H9 (cell line): ENCODE data around the gene UPK1A. TPM values are rescaled to one million over a fixed set of nuclear protein-coding genes. Genes with fewer than 3 reads are reported as not detected.

Experiments used
- DNase-seq: peaks from one replicate; pipeline ENCODE4 v3.0.0-alpha.2; 2017
- H2AFZ ChIP-seq: one replicate; pipeline ENCODE4 v1.6.1; 2013; ENCODE audit warnings: mild to moderate bottlenecking, low read length, control low read depth, moderate library complexity
- H2AK5ac ChIP-seq: 2 replicates; pipeline ENCODE4 v1.6.1; 2013; ENCODE audit warnings: low read length, control low read depth, mixed read lengths; ENCODE audit not compliant: insufficient read length
- H2BK120ac ChIP-seq: one replicate; pipeline ENCODE4 v1.6.1; 2013; ENCODE audit warnings: low read depth, mild to moderate bottlenecking, low read length, control low read depth, inconsistent platforms; ENCODE audit not compliant: poor library complexity, severe bottlenecking
- H2BK12ac ChIP-seq: 2 replicates; pipeline ENCODE4 v1.6.1; 2013; ENCODE audit warnings: low read length, control low read depth, mixed read lengths, low read depth; ENCODE audit not compliant: insufficient read length
- H2BK15ac ChIP-seq: 2 replicates; pipeline ENCODE4 v1.6.1; 2013; ENCODE audit warnings: low read depth, low read length, control low read depth
- H2BK20ac ChIP-seq: one replicate; pipeline ENCODE4 v1.6.1; 2013; ENCODE audit warnings: low read depth, mild to moderate bottlenecking, low read length, control low read depth, inconsistent platforms; ENCODE audit not compliant: poor library complexity, severe bottlenecking
- H2BK5ac ChIP-seq: 2 replicates; pipeline ENCODE4 v1.6.1; 2013; ENCODE audit warnings: low read length, control low read depth, mixed read lengths; ENCODE audit not compliant: insufficient read length
- H3K14ac ChIP-seq: 2 replicates; pipeline ENCODE4 v1.6.1; 2013; ENCODE audit warnings: low read length, control low read depth; ENCODE audit not compliant: insufficient read depth
- H3K18ac ChIP-seq: 2 replicates; pipeline ENCODE4 v1.6.1; 2013; ENCODE audit warnings: low read depth, mild to moderate bottlenecking, mixed read lengths, low read length, control low read depth; ENCODE audit not compliant: insufficient read length
- H3K23ac ChIP-seq: 2 replicates; pipeline ENCODE4 v1.6.1; 2013; ENCODE audit warnings: low read length, control low read depth, mixed read lengths, low read depth; ENCODE audit not compliant: insufficient read length
- H3K23me2 ChIP-seq: 2 replicates; pipeline ENCODE4 v1.6.1; 2013; ENCODE audit warnings: low read depth, mild to moderate bottlenecking, mixed read lengths, low read length, control low read depth; ENCODE audit not compliant: insufficient read length, poor library complexity, severe bottlenecking
- H3K27ac ChIP-seq: 2 replicates; pipeline ENCODE4 v1.5.1; 2013; ENCODE audit warnings: low read length, control low read depth, mixed read lengths, low read depth; ENCODE audit not compliant: insufficient read length
- H3K27me3 ChIP-seq: 2 replicates; pipeline ENCODE4 v1.6.1; 2013; ENCODE audit warnings: low read length, control low read depth, inconsistent platforms; ENCODE audit not compliant: insufficient read depth
- H3K4ac ChIP-seq: 2 replicates; pipeline ENCODE4 v1.6.1; 2013; ENCODE audit warnings: low read depth, mild to moderate bottlenecking, control low read depth, inconsistent platforms, low read length, moderate library complexity
- H3K4me1 ChIP-seq: 2 replicates; pipeline ENCODE4 v1.6.1; 2013; ENCODE audit warnings: low read length, control low read depth, inconsistent platforms; ENCODE audit not compliant: insufficient read depth
- H3K4me2 ChIP-seq: 2 replicates; pipeline ENCODE4 v1.6.1; 2013; ENCODE audit warnings: low read length, control low read depth, mixed read lengths; ENCODE audit not compliant: insufficient read length, insufficient read depth
- H3K56ac ChIP-seq: 2 replicates; pipeline ENCODE4 v1.6.1; 2013; ENCODE audit warnings: low read depth, mild to moderate bottlenecking, mixed read lengths, low read length, control low read depth; ENCODE audit not compliant: insufficient read length
- H3K79me1 ChIP-seq: 2 replicates; pipeline ENCODE4 v1.6.1; 2013; ENCODE audit warnings: low read depth, mild to moderate bottlenecking, moderate library complexity, low read length, control low read depth, inconsistent platforms; ENCODE audit not compliant: insufficient read depth, poor library complexity, severe bottlenecking
- H3K79me2 ChIP-seq: 2 replicates; pipeline ENCODE4 v1.6.1; 2013; ENCODE audit warnings: low read length, control low read depth, inconsistent platforms; ENCODE audit not compliant: insufficient read depth
- H3K9ac ChIP-seq: 2 replicates; pipeline ENCODE4 v1.6.1; 2013; ENCODE audit warnings: low read length, control low read depth, mixed read lengths; ENCODE audit not compliant: insufficient read length; ENCODE audit errors: extremely low read depth
- H3K9me3 ChIP-seq: one replicate; pipeline ENCODE4 v1.6.1; 2013; ENCODE audit warnings: low read depth, low read length, inconsistent platforms; ENCODE audit not compliant: control insufficient read depth
- H3T11ph ChIP-seq: one replicate; pipeline ENCODE4 v1.6.1; 2013; ENCODE audit warnings: mild to moderate bottlenecking, low read length, control low read depth, inconsistent platforms
- H4K20me1 ChIP-seq: one replicate; pipeline ENCODE4 v1.6.1; 2013; ENCODE audit not compliant: control insufficient read depth, insufficient read length, insufficient read depth
- H4K5ac ChIP-seq: 2 replicates; pipeline ENCODE4 v1.6.1; 2013; ENCODE audit warnings: low read depth, mild to moderate bottlenecking, mixed read lengths, low read length, control low read depth; ENCODE audit not compliant: insufficient read length
- H4K8ac ChIP-seq: replicated peaks from 2 replicates; pipeline ENCODE4 v1.6.1; 2013; ENCODE audit warnings: low read length, control low read depth, mixed read lengths, low read depth; ENCODE audit not compliant: insufficient read length
- H4K91ac ChIP-seq: 2 replicates; pipeline ENCODE4 v1.6.1; 2013; ENCODE audit warnings: low read depth, mild to moderate bottlenecking, moderate library complexity, mixed read lengths, low read length, control low read depth; ENCODE audit not compliant: insufficient read length
- H3K27ac Mint-ChIP-seq, 3 experiments: 2 replicates in 2 of 3; 3 replicates in 1 of 3; pipeline ENCODE4 v1.8.0; 2020 to 2021; ENCODE audit warnings: mixed read lengths in 3 of 3, mild to moderate bottlenecking in 1 of 3, moderate library complexity in 1 of 3
- H3K27me3 Mint-ChIP-seq: 2 replicates; pipeline ENCODE4 v1.8.0; 2021; ENCODE audit warnings: low read depth, mild to moderate bottlenecking, moderate library complexity, mixed read lengths
- H3K36me3 Mint-ChIP-seq, 3 experiments: 2 replicates in 2 of 3; 3 replicates in 1 of 3; pipeline ENCODE4 v1.8.0; 2020 to 2021; ENCODE audit warnings: low read depth in 3 of 3, mixed read lengths in 3 of 3; ENCODE audit not compliant: insufficient read depth in 1 of 3
- H3K4me1 Mint-ChIP-seq, 2 experiments: 2 replicates each; pipeline ENCODE4 v1.8.0; 2020; ENCODE audit warnings: mixed read lengths in 2 of 2
- H3K4me3 Mint-ChIP-seq, 2 experiments: 2 replicates in 1 of 2; 3 replicates in 1 of 2; pipeline ENCODE4 v1.8.0; 2020 to 2021; ENCODE audit warnings: mild to moderate bottlenecking in 2 of 2, mixed read lengths in 2 of 2, moderate library complexity in 1 of 2
- H3K9me3 Mint-ChIP-seq, 2 experiments: 2 replicates in 1 of 2; 3 replicates in 1 of 2; pipeline ENCODE4 v1.8.0; 2020; ENCODE audit warnings: mild to moderate bottlenecking in 2 of 2, mixed read lengths in 2 of 2, moderate library complexity in 1 of 2
- CTCF ChIP-seq: fragments of 200-600 bp; sonication (generic); conservative IDR thresholded peaks from 3 replicates; pipeline ENCODE4 v1.8.0; 2021; ENCODE audit warnings: antibody characterized with exemption, mild to moderate bottlenecking
- WGBS: extraction: QIAGEN DNeasy Blood & Tissue Kit; methylation state at CpG from one replicate; pipeline ENCODE4 v1.1.7; 2013; ENCODE audit warnings: missing lambda C conversion rate, low lambda C conversion rate, mixed read lengths; ENCODE audit not compliant: insufficient read length; ENCODE audit errors: extremely low coverage; 5-methylcytosine and 5-hydroxymethylcytosine counted together
- total RNA-seq: library from RNA; stranded (reverse); gene quantifications from 2 replicates; pipeline ENCODE4 v1.2.1, GENCODE V29; 2021

The UPK1A gene
- total RNA-seq, 1 experiment from 2014 or later: 4.3 TPM

GRCh38 chr19:35712567-35713505 lies 46.5 kb downstream of the UPK1A start:
- no peak overlapping the region for H2BK20ac ChIP-seq
- no peak overlapping the region for H3K4me2 ChIP-seq
- Mint-ChIP-seq H3K9me3 (no peaks in the 10 kb centered on the region; a peak in 1 of 5 replicates), H3K4me1 (peaks cover 42 to 43% of the 10 kb centered on the region in 2 experiments), H3K27me3 (no peaks in the 10 kb centered on the region; the same call in 1 of the 2 replicates), H3K4me3 (no peak overlapping the region; a peak in 1 of 5 replicates), H3K36me3 (peaks cover 0 to 14% (median 6%) of the 10 kb centered on the region in 3 experiments; a peak in 5 of 7 replicates), H3K27ac (no peak overlapping the region; a peak in 1 of 7 replicates)
- no peak overlapping the region for H2BK120ac ChIP-seq
- no peak overlapping the region for H2AFZ ChIP-seq
- no peak overlapping the region for H4K5ac ChIP-seq
- peaks cover 10% of the 10 kb centered on the region; the same call in 1 of the 2 replicates for H3K4me1 ChIP-seq
- H3K23me2 ChIP-seq: peaks cover 11% of the 10 kb centered on the region
- no CpG with 5 or more reads among the region's 11 CpGs for WGBS
- H4K91ac ChIP-seq: no peak overlapping the region
- no peaks in the 10 kb centered on the region; the same call in 1 of the 2 replicates for H3K79me2 ChIP-seq
- TF ChIP-seq CTCF: no peak
- no peak overlapping the region for H3K23ac ChIP-seq
- no peak overlapping the region for H3K14ac ChIP-seq
- no peak overlapping the region for H3K9ac ChIP-seq
- no peaks in the 10 kb centered on the region for H4K20me1 ChIP-seq
- H3K9me3 ChIP-seq: no peaks in the 10 kb centered on the region
- H2BK12ac ChIP-seq: no peak overlapping the region
- H4K8ac ChIP-seq: no peak overlapping the region
- H3K4ac ChIP-seq: no peak overlapping the region
- H2BK5ac ChIP-seq: no peak overlapping the region
- no peaks in the 10 kb centered on the region for H3K27me3 ChIP-seq
- H3K79me1 ChIP-seq: no peaks in the 10 kb centered on the region
- no peak overlapping the region for H2BK15ac ChIP-seq
- DNase-seq: no peak
- no peak overlapping the region for H3K18ac ChIP-seq
- no peak overlapping the region for H2AK5ac ChIP-seq
- H3K27ac ChIP-seq: no peak overlapping the region
- H3K56ac ChIP-seq: no peak overlapping the region
- no peak overlapping the region for H3T11ph ChIP-seq
